ENCODE data around the gene MARK3.

The MARK3 gene

DNA sequence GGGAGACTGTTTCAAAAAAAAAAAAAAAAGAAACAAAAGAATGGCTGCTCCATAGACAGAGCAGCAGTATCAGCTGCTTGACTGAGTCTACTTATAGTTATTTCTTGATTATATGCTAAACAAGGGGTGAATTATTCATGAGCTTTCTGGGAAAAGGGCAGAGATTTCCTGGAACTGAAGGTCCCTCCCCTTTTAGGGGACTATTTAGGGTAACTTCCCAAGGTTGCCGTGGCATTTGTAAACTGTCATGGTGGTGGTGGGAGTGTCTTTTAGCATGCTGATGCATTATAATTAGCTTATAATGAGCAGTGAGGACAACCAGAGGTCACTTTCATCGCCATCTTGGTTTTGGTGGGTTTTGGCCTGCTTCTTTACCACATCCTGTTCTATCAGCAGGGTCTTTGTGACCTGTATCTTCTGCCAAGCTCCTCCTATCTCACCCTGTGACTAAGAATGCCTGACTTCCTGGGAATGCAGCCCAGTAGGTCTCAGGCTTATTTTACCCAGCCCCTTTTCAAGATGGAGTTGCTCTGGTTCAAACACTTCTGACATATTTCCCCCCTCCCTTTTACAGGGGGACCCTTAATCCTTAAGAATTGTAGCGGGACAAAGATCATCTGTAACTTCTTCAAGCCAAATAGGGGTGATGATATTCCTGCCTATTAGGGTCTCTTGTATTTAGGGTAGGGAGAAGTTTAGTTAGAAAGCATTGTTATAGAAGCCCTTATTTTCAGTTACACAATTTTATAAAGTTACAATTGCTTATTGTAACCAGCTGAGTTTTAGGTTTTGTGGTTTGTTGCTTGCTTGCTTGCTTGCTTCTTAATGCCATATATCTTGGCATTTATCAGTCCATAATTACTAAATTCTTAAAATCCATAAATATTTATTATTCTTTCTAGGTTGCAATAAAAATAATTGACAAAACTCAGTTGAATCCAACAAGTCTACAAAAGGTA is 42.5 kb downstream of the MARK3 start:
- Histone ChIP-seq H3K36me3 (ENCODE audit: insufficient read depth) (no peaks in the 10 kb centered on the region), H3K4me2 (no peak overlapping the region), H3K79me2 (ENCODE audit: insufficient read depth, low read depth) (peaks cover 6% of the 10 kb centered on the region; the same call in 1 of the 2 replicates), H2AFZ (ENCODE audit: low read depth) (no peak overlapping the region), H3K9ac (no peak overlapping the region), H3K4me3 (IDR thresholded peaks at IDR 0.05; ENCODE audit: insufficient read depth, low read depth, low read length) (no peak overlapping the region), H3K27ac (no peak overlapping the region), H4K20me1 (ENCODE audit: insufficient read depth) (no peaks in the 10 kb centered on the region), H3K4me1 (ENCODE audit: low read depth, poor library complexity, severe bottlenecking) (peaks cover 22% of the 10 kb centered on the region), H3K27me3 (ENCODE audit: insufficient read depth, low read depth) (no peaks in the 10 kb centered on the region)
- TF ChIP-seq, protein P1, sequence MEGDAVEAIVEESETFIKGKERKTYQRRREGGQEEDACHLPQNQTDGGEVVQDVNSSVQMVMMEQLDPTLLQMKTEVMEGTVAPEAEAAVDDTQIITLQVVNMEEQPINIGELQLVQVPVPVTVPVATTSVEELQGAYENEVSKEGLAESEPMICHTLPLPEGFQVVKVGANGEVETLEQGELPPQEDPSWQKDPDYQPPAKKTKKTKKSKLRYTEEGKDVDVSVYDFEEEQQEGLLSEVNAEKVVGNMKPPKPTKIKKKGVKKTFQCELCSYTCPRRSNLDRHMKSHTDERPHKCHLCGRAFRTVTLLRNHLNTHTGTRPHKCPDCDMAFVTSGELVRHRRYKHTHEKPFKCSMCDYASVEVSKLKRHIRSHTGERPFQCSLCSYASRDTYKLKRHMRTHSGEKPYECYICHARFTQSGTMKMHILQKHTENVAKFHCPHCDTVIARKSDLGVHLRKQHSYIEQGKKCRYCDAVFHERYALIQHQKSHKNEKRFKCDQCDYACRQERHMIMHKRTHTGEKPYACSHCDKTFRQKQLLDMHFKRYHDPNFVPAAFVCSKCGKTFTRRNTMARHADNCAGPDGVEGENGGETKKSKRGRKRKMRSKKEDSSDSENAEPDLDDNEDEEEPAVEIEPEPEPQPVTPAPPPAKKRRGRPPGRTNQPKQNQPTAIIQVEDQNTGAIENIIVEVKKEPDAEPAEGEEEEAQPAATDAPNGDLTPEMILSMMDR (conservative IDR thresholded peaks at IDR 0.05; ENCODE audit: low read depth, low read length), result no peak

DNA sequence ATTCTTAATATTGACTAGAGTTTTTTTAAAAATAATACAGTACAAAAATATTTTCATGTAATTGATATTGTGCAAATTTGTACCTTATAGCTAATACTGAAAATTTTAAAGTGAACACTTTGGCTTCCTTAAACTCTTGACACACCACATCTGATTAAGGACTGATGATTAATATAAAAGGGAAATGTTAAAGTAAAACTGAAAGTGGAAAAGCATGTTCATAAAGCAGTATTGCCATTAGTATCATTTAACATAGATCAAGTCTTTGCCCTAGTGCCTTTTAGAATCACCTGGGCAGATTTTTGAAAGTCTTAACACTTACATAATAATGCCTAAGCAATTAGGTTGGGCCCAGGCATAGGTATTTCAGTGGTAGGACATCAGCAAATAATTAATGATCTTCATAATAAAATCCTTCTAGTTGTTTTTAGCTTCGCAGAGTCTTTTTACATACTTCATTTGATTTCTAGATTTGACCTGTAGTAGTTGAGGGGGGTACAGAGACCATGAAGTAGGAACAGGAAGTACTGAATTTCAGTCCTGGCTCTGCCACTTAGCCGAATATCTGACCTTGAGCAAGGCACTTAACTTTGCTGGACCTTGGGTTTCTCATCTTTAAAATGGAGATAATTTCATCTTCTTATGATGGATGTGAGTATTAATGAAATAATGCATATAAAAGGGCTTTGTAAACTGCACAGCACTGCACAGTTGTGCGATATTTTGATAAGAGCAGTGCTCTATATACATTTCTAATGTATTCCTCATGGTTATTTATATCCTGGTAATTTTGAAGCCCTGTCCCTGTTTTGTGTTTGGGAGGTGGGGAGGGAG is 43.7 kb downstream of the MARK3 start:
- H3K4me2 ChIP-seq, result no peak overlapping the region

DNA sequence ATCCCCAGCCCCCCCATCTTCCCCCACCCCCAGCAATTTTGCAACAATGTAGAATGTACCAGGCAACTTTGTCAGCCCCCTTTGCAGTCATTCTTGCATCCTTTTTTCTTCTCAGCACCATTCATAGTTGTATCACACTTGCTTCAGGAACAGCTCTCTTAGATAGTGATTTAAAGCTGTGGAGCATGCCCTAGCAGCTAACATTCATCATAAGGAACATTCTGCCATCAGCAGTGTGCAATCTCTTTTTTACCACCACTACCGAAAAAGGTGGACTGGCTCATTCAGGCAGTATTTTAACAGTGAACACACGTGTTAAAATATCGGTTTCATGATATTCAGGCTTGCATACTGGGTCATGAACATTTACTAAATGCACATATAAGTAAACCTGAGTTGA is 45.1 kb downstream of the MARK3 start:
- Histone ChIP-seq H3K4me1 (ENCODE audit: low read depth, poor library complexity, severe bottlenecking) (peaks cover 22% of the 10 kb centered on the region), H3K36me3 (ENCODE audit: insufficient read depth) (no peaks in the 10 kb centered on the region), H3K79me2 (ENCODE audit: insufficient read depth, low read depth) (peaks cover 6% of the 10 kb centered on the region; the same call in 1 of the 2 replicates), H3K9ac (no peak overlapping the region), H3K4me2 (no peak overlapping the region), H3K4me3 (IDR thresholded peaks at IDR 0.05; ENCODE audit: insufficient read depth, low read depth, low read length) (no peak overlapping the region), H4K20me1 (ENCODE audit: insufficient read depth) (no peaks in the 10 kb centered on the region), H3K27ac (no peak overlapping the region), H3K27me3 (ENCODE audit: insufficient read depth, low read depth) (no peaks in the 10 kb centered on the region), H2AFZ (ENCODE audit: low read depth) (no peak overlapping the region)
- TF ChIP-seq, protein P1 (conservative IDR thresholded peaks at IDR 0.05; ENCODE audit: low read depth, low read length), result no peak

More for the DNA sequence above, 43.7 kb downstream of the MARK3 start:
- no peak overlapping the region for H2AFZ ChIP-seq (ENCODE audit: low read depth)
- H3K79me2 ChIP-seq (ENCODE audit: insufficient read depth, low read depth), result peaks cover 6% of the 10 kb centered on the region; the same call in 1 of the 2 replicates
- H3K9ac ChIP-seq, result no peak overlapping the region
- H4K20me1 ChIP-seq (ENCODE audit: insufficient read depth), result no peaks in the 10 kb centered on the region
- H3K27ac ChIP-seq, result no peak overlapping the region
- no peak overlapping the region for H3K4me3 ChIP-seq (IDR thresholded peaks at IDR 0.05; ENCODE audit: insufficient read depth, low read depth, low read length)
- TF ChIP-seq, protein P1 (conservative IDR thresholded peaks at IDR 0.05; ENCODE audit: low read depth, low read length), result no peak
- peaks cover 22% of the 10 kb centered on the region for H3K4me1 ChIP-seq (ENCODE audit: low read depth, poor library complexity, severe bottlenecking)
- H3K36me3 ChIP-seq (ENCODE audit: insufficient read depth), result no peaks in the 10 kb centered on the region
- H3K27me3 ChIP-seq (ENCODE audit: insufficient read depth, low read depth), result no peaks in the 10 kb centered on the region

DNA sequence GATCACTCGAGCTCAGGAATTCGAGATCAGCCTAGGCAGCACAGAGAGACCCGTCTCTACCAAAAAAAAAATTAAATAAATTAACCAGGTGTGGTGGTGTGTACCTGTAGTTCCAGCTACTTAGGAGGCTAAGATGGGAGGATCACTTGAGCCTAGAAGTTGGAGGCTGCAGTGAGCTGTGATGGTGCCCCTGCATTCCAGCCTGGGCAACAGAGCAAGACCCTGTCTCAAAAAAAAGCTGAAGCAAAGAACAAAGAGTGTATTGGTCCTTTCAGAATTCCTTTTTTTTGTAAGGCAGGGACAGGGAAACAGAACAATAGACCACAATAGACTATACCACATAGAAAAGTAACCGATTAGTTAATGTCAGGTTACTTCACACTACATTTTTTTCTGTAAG is 47.4 kb downstream of the MARK3 start:
- Histone ChIP-seq H3K36me3 (ENCODE audit: insufficient read depth) (no peaks in the 10 kb centered on the region), H2AFZ (ENCODE audit: low read depth) (no peak overlapping the region), H3K27me3 (ENCODE audit: insufficient read depth, low read depth) (no peaks in the 10 kb centered on the region), H3K4me2 (no peak overlapping the region), H3K27ac (no peak overlapping the region), H4K20me1 (ENCODE audit: insufficient read depth) (no peaks in the 10 kb centered on the region), H3K79me2 (ENCODE audit: insufficient read depth, low read depth) (no peaks in the 10 kb centered on the region; the same call in 1 of the 2 replicates), H3K4me1 (ENCODE audit: low read depth, poor library complexity, severe bottlenecking) (peaks cover 13% of the 10 kb centered on the region), H3K4me3 (IDR thresholded peaks at IDR 0.05; ENCODE audit: insufficient read depth, low read depth, low read length) (no peak overlapping the region), H3K9ac (no peak overlapping the region)
- TF ChIP-seq, protein P1 (conservative IDR thresholded peaks at IDR 0.05; ENCODE audit: low read depth, low read length), result no peak

All from KMS-11 (cell line).